ENCODE results near the gene KLHL36.
A peak's percentile ranks its signal among the peaks of the same experiment; 100 is the strongest.

The KLHL36 gene

GRCh38 chr16:84647828-84648594 is at the start of gene KLHL36:
Gene KLHL36 (plus strand): TSS chr16:84648511. CDS start chr16:84650868, 2,357 bp downstream.
- no peak for DNase-seq (ENCODE audit: low read depth)

- peak; percentile 61 for DNase-seq (ENCODE audit: low read depth)
Measured at GRCh38 chr16:84599521-84600202, 48.6 kb upstream of the KLHL36 start.

- DNase-seq (ENCODE audit: low read depth), result no peak
Measured at GRCh38 chr16:84600343-84601229, 47.7 kb upstream of the KLHL36 start.

DNA sequence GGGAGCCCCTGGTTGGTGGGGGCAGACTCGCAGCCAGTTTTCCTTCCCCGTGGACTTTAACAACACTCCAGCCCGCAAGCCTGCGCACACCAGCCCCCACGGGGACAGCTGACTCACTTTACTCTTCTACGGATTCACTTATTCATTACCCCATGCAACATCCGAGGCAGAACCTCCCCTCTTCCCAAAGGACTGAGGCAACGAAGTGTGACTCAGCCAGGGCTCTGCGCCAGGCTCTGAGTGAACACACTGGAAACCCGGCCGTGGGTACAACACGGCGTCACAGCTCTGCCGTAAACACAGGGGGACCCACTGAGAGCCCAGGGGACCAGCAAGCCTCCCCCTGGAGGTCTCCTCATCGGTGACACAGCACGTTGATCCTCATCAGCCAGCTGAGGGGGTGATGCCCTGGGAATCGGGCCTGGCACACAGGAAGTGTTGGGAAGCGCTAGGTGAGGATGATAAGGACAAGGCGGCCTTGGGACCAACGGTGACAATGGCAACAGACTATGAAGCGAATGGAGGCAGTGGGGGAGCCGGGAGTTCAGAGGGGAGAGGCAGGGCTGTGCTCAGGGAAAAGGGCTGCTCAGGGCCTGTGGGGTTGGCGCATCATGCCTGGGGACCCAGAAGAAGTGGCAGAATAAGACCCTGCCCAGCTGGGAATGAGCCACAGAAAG is 45.0 kb upstream of the KLHL36 start:
- peak; percentile 93 for DNase-seq (ENCODE audit: low read depth)

DNA sequence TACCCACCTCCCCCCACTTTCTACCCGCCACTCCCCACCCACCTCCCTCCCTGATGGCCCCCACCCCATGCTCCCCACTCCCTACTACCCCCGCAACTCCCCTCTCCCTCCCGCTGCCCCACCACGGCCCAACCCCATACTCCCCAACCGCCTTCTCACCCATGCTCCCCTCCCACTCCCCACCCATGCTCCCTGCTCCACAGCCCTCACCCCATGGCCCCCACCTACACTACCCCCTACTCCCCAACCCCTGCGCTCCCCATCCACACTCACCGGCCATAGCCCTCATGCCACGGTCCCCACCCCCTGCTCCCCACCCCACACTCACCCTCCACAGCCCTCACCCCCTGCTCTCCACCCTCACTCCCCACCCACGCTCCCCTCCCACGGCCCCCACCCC is 44.4 kb upstream of the KLHL36 start:
- no peak for DNase-seq (ENCODE audit: low read depth)

- no peak for DNase-seq (ENCODE audit: low read depth)
Measured at GRCh38 chr16:84604477-84605013, 43.8 kb upstream of the KLHL36 start.

- DNase-seq (ENCODE audit: low read depth), result no peak
Measured at GRCh38 chr16:84605339-84605848, 42.9 kb upstream of the KLHL36 start.

GRCh38 chr16:84606081-84606875 is 42.0 kb upstream of the KLHL36 start:
- no peak for DNase-seq (ENCODE audit: low read depth)

GRCh38 chr16:84607061-84607460 is 41.2 kb upstream of the KLHL36 start:
- no peak for DNase-seq (ENCODE audit: low read depth)

DNA sequence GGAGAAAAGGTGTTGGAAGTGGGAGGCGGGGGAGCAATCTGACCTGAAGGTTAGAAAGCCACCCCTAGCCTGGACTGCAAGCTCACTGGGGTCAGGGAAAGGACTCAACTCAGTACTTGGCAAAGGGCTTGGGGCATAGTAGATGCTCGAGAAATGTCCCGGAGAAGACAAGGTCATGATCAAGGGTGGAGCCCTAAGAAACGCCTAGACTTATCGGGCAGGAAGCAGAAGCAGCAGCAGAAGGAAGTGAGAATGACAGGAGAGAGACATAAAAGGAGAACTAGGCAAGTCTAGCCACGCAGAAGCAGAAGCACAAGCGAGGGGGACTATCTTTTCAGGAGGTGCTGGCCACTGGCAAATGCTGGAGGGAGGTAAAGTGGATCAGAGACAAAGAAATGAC is 40.6 kb upstream of the KLHL36 start:
- DNase-seq (ENCODE audit: low read depth), result no peak

DNA sequence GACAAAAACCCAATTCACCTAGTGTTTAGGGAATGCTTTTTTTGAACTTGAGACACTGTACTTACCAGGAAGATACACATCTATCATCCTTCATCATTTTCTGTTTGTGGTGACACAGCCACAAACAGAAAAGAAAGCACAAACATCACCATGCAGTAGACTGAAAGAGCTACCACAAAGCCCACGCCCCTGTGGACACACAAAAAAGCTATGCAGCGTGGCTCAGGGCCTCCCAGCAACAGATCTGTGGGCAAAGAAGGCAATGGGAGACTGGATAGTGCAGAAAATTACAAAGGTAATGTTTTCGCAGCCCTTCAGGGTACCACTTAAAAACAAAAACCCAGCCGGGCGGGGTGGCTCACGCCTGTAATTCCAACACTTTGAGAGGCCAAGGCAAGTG is 40.0 kb upstream of the KLHL36 start:
- DNase-seq (ENCODE audit: low read depth), result no peak

DNA sequence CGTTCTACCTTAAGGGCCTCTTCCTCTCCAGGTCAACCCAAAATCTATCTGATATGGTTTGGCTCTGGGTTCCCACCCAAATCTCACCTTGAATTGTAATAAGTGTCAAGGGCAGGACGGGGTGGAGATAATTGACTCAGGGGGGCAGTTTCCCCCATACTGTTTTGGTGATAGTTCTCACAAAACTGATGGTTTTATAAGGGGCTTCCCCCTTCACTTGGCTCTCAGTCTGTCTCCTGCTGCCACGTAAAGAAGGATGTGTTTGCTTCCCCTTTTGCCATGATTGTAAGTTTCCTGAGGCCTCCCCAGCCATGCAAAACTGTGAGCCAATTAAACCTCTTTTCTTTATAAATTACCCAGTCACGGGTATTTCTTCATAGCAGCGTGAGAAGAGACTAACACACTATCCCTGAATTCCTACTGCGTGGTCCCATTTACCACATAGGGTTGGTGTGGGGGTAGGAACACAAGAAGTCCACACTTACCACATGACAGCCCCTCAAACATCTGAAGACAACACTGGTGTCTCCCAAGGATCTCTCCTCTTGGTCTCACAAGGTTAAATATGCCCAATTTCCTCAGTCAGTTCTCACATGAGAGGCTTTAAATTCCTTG is 38.6 kb upstream of the KLHL36 start:
- no peak for DNase-seq (ENCODE audit: low read depth)

- DNase-seq (ENCODE audit: low read depth), result no peak
Measured at GRCh38 chr16:84610376-84610775, 37.9 kb upstream of the KLHL36 start.

- no peak for DNase-seq (ENCODE audit: low read depth)
Measured at GRCh38 chr16:84611041-84611440, 37.3 kb upstream of the KLHL36 start.

- no peak for DNase-seq (ENCODE audit: low read depth)
Measured at GRCh38 chr16:84612686-84613085, 35.6 kb upstream of the KLHL36 start.

DNA sequence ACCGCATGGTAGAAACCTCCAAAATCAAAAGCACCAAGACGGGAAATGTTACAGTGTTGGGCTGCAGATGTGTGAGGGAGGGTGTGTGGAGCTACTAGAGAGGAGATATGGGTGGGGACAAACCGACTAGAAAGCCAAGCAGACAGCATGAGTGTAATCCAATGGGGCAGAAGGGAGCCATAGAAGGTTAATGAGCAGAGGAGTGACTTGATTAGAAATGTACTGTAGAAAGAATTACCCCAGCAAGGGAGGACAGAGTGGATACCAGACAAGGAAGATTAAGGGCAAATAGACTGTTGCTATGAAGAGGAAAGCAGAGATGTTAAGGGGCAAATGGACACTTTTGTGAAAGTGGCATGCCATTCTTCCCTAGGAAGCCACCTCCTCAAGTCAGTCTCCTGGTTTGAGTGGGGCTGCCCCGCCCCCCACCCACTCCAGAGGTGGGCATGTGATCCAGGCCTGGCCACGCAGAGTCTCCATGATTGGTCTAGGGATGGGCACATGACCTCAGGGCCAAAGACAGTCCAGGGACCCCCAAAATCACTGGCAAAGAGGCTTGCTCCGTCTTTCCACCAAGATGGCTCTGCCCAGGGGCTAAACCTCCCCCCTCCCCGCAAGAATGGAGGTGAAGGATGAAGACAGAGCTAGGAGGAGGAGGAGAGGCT is 34.8 kb upstream of the KLHL36 start:
- no peak for DNase-seq (ENCODE audit: low read depth)

DNA sequence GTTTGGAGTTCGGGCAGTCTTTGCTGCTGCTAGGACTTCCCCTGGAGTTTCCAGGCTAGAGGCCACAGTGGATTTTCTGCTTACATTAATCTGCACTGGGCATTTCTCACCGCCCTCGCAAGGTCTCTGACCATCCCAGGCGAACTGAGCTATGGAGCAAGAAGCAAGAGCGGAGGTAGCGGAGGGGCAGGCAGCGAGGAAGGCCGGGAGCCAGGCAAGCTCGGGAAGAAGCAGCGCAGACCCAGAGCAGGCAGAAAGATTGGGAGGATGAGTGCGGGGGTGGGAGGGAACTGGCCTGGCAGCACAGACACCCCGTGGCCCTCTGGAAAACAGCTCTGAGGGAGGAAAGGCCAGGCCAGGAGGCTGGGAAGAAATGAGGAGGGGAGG is 34.2 kb upstream of the KLHL36 start:
- DNase-seq (ENCODE audit: low read depth), result no peak

DNA sequence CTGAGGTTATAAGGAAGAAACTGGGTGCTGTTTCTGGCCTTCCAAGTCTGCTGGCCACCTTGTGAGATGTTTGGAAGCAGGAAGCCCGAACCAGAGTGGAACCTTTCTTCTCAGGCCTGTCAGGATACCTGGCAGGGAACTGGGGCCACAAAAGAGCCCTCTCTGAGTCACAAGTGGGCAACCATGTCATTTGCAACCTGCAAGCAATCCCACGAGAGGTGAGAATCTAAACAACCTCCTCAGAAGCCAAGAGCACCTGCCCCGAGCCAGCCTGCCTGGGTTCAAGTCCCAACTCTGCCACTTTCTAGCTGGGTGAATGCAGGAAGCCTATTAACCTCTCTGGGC is 33.7 kb upstream of the KLHL36 start:
- DNase-seq (ENCODE audit: low read depth), result no peak

- no peak for DNase-seq (ENCODE audit: low read depth)
Measured at GRCh38 chr16:84614968-84615813, 33.1 kb upstream of the KLHL36 start.
